ENCODE measurements around the gene ZNF438. TPM values are rescaled to one million over a fixed set of nuclear protein-coding genes. Genes with fewer than 3 reads are reported as not detected.

Gene ZNF438
- total RNA-seq, 4 donors from 2014 or later = 6.1 to 14.1 (median 7.1) TPM

GRCh38 chr10:30898964-30899363 is 132.7 kb downstream of the ZNF438 start:
- no peaks in the 10 kb centered on the region for H3K4me1 ChIP-seq
- no peak overlapping the region for H3K27ac ChIP-seq
- WGBS = 100% methylated on average over 1 of the region's 1 CpG
- H3K27me3 ChIP-seq = no peaks in the 10 kb centered on the region
- no peak for TF ChIP-seq POLR2A (IDR thresholded peaks at IDR 0.05)
- no peak for TF ChIP-seq POLR2AphosphoS5 (IDR thresholded peaks at IDR 0.05)
- TF ChIP-seq, protein P1, sequence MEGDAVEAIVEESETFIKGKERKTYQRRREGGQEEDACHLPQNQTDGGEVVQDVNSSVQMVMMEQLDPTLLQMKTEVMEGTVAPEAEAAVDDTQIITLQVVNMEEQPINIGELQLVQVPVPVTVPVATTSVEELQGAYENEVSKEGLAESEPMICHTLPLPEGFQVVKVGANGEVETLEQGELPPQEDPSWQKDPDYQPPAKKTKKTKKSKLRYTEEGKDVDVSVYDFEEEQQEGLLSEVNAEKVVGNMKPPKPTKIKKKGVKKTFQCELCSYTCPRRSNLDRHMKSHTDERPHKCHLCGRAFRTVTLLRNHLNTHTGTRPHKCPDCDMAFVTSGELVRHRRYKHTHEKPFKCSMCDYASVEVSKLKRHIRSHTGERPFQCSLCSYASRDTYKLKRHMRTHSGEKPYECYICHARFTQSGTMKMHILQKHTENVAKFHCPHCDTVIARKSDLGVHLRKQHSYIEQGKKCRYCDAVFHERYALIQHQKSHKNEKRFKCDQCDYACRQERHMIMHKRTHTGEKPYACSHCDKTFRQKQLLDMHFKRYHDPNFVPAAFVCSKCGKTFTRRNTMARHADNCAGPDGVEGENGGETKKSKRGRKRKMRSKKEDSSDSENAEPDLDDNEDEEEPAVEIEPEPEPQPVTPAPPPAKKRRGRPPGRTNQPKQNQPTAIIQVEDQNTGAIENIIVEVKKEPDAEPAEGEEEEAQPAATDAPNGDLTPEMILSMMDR (IDR thresholded peaks at IDR 0.05) = no peak
- no peak for TF ChIP-seq EP300 (IDR thresholded peaks at IDR 0.05)
- H3K9me3 ChIP-seq = no peaks in the 10 kb centered on the region
- no peak for DNase-seq (ENCODE audit: low spot score in 2 of 2)
- H3K4me3 ChIP-seq = no peak overlapping the region
- H3K36me3 ChIP-seq = peaks cover 8% of the 10 kb centered on the region

GRCh38 chr10:30897547-30897946 is 134.1 kb downstream of the ZNF438 start:
- no peak for TF ChIP-seq EP300 (IDR thresholded peaks at IDR 0.05)
- no peak for TF ChIP-seq POLR2A (IDR thresholded peaks at IDR 0.05)
- TF ChIP-seq, protein P1 (IDR thresholded peaks at IDR 0.05) = no peak
- TF ChIP-seq POLR2AphosphoS5 (IDR thresholded peaks at IDR 0.05) = no peak
- no peak overlapping the region for H3K4me3 ChIP-seq
- no peaks in the 10 kb centered on the region for H3K9me3 ChIP-seq
- H3K36me3 ChIP-seq = peaks cover 4% of the 10 kb centered on the region
- no peak for DNase-seq (ENCODE audit: low spot score in 2 of 2)
- H3K4me1 ChIP-seq = no peaks in the 10 kb centered on the region
- no peaks in the 10 kb centered on the region for H3K27me3 ChIP-seq
- 85% methylated on average over 1 of the region's 1 CpG for WGBS
- H3K27ac ChIP-seq = no peak overlapping the region

DNA sequence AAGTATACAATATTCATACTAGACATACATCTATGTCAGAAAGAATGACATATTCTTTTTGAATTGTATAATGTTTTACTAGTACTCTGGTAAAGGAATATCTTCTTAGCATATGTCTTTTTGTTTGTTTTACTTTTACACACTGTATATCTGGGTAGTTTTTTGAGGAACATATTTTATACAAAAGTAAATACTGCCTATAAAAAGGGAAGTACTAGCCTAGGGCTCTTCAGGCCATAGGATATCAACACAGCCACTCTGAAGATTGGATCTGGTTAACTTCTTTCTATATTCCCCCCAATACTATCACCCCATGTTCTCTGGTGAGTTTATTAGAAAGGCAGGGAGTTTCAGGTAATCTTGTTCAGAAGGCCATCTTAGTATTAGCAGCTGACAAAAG is 134.6 kb downstream of the ZNF438 start:
- no peak overlapping the region for H3K27ac ChIP-seq
- no peaks in the 10 kb centered on the region for H3K4me1 ChIP-seq
- no peaks in the 10 kb centered on the region for H3K9me3 ChIP-seq
- peaks cover 4% of the 10 kb centered on the region for H3K36me3 ChIP-seq
- H3K4me3 ChIP-seq = no peak overlapping the region
- no peaks in the 10 kb centered on the region for H3K27me3 ChIP-seq
- no peak for DNase-seq (ENCODE audit: low spot score in 2 of 2)
- TF ChIP-seq POLR2A (IDR thresholded peaks at IDR 0.05) (no peak), EP300 (IDR thresholded peaks at IDR 0.05) (no peak), POLR2AphosphoS5 (IDR thresholded peaks at IDR 0.05) (no peak)
- TF ChIP-seq, protein P1 (IDR thresholded peaks at IDR 0.05) = no peak

DNA sequence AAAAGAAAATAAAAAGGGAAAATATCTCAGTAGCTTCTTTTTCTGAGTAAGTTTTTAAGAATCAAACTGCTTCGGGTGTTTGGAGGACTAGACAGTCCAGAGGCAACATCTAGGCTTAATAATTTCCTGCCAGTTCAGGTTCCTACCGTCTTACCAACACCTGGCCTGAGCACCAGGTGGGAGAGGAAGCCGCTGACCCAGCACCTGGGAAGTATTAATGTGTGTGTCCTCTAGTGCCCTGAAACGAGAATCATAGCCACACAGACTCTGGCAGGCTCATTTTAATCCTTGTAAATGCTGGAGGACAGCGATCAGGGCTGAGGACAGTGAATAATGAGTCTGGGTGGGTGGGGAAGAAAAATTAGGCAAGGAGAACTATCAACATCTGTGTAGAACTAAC is 137.4 kb downstream of the ZNF438 start:
- WGBS = 65% methylated on average over 5 of the region's 5 CpGs

GRCh38 chr10:30893208-30893607 is 138.5 kb downstream of the ZNF438 start:
- Histone ChIP-seq H3K27me3 (no peaks in the 10 kb centered on the region), H3K9me3 (no peaks in the 10 kb centered on the region), H3K4me3 (no peak overlapping the region), H3K36me3 (no peaks in the 10 kb centered on the region), H3K4me1 (no peaks in the 10 kb centered on the region), H3K27ac (no peak overlapping the region)
- no peak for TF ChIP-seq POLR2AphosphoS5 (IDR thresholded peaks at IDR 0.05)
- 87% methylated on average over 1 of the region's 1 CpG for WGBS
- no peak for DNase-seq (ENCODE audit: low spot score in 2 of 2)

More for the DNA sequence above, 137.4 kb downstream of the ZNF438 start:
- DNase-seq (ENCODE audit: low spot score in 2 of 2) = no peak
- Histone ChIP-seq H3K27ac (no peak overlapping the region), H3K4me1 (no peaks in the 10 kb centered on the region), H3K9me3 (no peaks in the 10 kb centered on the region), H3K36me3 (no peaks in the 10 kb centered on the region), H3K4me3 (no peak overlapping the region), H3K27me3 (no peaks in the 10 kb centered on the region)
- no peak for TF ChIP-seq EP300 (IDR thresholded peaks at IDR 0.05)
- TF ChIP-seq, protein P1 (IDR thresholded peaks at IDR 0.05) = no peak
- TF ChIP-seq POLR2A (IDR thresholded peaks at IDR 0.05) = no peak
- TF ChIP-seq POLR2AphosphoS5 (IDR thresholded peaks at IDR 0.05) = no peak

DNA sequence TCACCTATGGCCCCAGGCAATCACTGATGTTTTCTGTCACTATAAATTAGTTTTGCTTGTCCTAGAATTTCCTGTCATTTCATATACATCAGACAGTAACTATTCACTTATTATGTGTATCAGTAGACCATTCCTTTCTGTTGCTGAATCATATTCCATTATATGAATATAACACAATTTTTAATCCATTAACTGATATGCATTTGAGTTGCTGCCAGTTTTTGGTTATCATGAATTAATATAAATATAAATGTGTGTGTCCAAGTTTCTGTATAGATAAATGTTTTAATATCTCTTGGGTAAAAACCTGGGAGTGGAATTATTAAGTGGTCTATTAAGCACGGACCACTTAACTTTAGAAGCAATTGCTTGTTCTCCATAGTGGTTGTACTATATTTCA is 143.8 kb downstream of the ZNF438 start:
- Histone ChIP-seq H3K27ac (no peak overlapping the region), H3K4me1 (no peaks in the 10 kb centered on the region), H3K9me3 (no peaks in the 10 kb centered on the region), H3K4me3 (no peak overlapping the region), H3K36me3 (no peaks in the 10 kb centered on the region), H3K27me3 (no peaks in the 10 kb centered on the region)
- no peak for DNase-seq (ENCODE audit: low spot score in 2 of 2)
- WGBS = 92% methylated on average over 1 of the region's 1 CpG
- TF ChIP-seq POLR2AphosphoS5 (IDR thresholded peaks at IDR 0.05) (no peak), POLR2A (IDR thresholded peaks at IDR 0.05) (no peak), EP300 (IDR thresholded peaks at IDR 0.05) (no peak)
- TF ChIP-seq, protein P1 (IDR thresholded peaks at IDR 0.05) = no peak
